ENCODE data around the gene TRPM8.

Gene TRPM8

DNA sequence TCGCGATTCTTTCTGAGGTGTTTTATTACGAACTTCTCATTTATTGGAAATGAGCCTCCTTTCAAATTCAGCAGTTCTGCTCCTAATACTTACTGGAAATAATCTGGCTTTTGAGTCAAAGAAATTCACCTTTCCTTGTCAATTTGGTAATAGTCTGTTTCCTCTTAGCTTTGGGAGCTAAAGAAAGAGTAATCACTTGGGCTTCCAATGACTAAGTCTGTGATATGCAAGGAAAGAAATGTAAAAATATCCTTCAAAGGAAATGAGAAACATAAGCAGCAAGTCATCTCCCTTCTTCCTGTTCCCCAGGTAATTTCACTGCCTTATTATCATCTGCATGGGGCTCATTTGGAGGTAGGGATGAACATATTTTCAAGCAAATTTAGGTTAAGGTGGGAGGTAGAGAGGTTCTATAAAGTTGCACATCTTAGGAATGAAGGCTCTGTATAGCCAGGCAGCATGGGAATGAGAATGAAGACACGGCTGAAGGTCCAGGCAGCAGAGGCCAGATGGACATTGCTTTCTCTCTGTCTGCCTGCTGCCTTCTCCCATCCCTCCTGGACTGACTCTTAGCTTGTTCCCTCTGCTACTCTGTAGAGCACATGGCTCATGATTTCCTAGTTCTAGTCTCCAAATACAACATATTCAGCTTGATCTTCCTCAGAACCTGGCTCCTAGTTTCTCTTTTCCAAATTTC, 134.3 kb downstream of the TRPM8 start:
- DNase-seq: no peak

DNA sequence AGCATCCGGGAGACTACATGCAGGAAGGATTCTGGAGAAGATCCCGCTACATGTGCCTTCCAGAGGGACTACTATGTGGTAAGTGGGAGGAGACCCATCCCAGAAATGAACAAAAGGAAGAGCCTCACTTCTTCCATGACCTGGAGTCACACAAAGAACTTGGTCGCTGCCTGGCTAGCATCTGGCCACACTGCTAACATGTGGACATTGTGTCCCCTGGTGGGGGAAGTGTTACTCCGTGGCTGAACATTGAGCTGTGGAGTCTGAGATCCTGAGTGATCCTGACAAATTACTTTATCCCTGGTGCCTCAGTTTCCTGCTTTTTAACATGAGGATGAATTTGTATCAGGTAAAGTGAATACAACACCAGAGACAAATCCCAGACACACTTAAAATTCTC, 141.7 kb downstream of the TRPM8 start:
- DNase-seq: no peak

DNA sequence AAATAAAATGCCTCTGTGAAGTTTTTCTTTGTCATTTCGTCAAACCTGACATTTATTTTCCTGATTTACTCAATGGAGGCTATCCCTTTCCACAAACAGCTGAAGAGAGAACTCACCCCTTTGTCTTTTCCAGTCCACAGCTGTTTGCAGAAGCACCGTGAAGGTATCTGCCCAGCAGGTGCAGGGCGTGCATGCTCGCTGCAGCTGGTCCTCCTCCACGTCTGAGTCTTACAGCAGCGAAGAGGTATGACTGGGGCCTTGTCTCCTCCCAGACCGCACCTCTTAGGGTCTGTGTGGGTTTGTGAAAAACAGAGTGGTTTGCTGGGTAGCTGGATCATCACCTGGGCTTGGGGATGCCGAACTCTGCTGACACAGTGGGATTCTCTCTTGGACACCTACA, 143.1 kb downstream of the TRPM8 start:
- DNase-seq: no peak

DNA sequence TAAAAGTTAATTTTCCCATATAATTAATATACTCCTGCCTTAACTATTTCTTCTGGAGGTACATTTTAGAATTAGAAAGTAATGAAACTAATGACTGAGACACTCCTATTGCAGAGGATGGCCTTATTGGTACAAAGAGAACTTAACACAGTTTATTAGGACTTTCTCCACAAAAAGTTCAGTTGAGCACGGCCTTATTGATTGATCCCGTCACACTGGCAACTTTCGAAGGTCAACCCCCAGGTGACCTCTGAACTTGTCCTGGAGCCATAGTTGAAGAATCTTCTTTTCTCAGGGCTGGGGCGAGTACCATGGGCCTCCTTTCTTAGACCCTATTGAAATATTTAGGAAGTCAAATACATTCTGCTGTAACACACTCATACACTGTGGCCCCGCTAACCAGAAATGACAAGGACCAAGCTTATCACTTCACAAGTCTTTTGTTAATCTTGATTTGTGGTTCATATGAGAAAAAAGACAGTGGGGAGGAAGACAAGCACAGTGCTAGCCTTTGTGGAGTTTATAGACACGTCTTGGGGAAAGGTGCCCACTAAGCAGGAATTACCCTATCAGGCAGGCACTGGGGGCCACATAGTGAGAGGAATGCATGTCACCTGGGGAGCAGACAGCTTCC, 144.6 kb downstream of the TRPM8 start:
- DNase-seq: no peak

DNA sequence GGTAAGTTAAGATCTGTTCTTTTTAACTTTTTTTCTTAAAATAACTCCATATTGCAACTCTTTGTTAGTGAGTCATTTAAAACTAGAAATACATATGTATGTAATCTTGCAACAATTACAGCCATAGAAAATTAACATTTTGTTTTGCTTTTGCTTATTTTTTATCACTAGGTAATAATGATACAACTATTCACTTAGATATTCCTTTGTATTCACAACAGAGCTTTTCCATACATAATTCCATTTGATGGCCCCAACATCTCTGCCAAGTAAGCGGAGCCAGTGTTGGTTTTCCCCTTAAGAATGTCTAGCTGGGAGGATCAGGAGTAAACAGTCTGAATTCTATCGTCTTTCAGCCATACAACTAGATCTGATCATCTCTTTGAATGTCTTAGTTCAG, 149.4 kb downstream of the TRPM8 start:
- DNase-seq: no peak
